ENCODE results near the gene KIAA0513. TPM values are rescaled to one million over a fixed set of nuclear protein-coding genes. Genes with fewer than 3 reads are reported as not detected.

KIAA0513 gene
- polyA plus RNA-seq, 3 donors = 2.4 to 7.3 (median 4.7) TPM

GRCh38 chr16:85133290-85133599, 105.7 kb downstream of the KIAA0513 start:
- H3K27ac ChIP-seq (ENCODE audit: low read depth, low read length) = no peak overlapping the region
- 86 to 100% (median 90%) methylated on average over 1 of the region's 1 CpG for WGBS, 3 donors

GRCh38 chr16:85134076-85134788, 106.6 kb downstream of the KIAA0513 start:
- 84 to 92% (median 87%) methylated on average over 19 of the region's 19 CpGs for WGBS, 3 donors
- no peak overlapping the region for H3K27ac ChIP-seq (ENCODE audit: low read depth, low read length)

- WGBS, 3 donors = 60 to 81% (median 70%) methylated on average over 13 to 14 of the region's 14 CpGs
- H3K27ac ChIP-seq (ENCODE audit: low read depth, low read length) = no peak overlapping the region
Observed at GRCh38 chr16:85134789-85135142, 107.2 kb downstream of the KIAA0513 start.

GRCh38 chr16:85136213-85136701, 108.7 kb downstream of the KIAA0513 start:
- WGBS, 3 donors = 23 to 57% (median 27%) methylated on average over 12 of the region's 12 CpGs
- no peak overlapping the region for H3K27ac ChIP-seq (ENCODE audit: low read depth, low read length)

GRCh38 chr16:85136702-85137322, 109.2 kb downstream of the KIAA0513 start:
- 44 to 59% (median 49%) methylated on average over 17 of the region's 17 CpGs for WGBS, 3 donors
- no peak overlapping the region for H3K27ac ChIP-seq (ENCODE audit: low read depth, low read length)

GRCh38 chr16:85137323-85138072, 109.9 kb downstream of the KIAA0513 start:
- 2 to 6% (median 3%) methylated on average over 29 of the region's 29 CpGs for WGBS, 3 donors
- no peak overlapping the region for H3K27ac ChIP-seq (ENCODE audit: low read depth, low read length)

- no peak overlapping the region for H3K27ac ChIP-seq (ENCODE audit: low read depth, low read length)
- WGBS, 3 donors = 72 to 80% (median 79%) methylated on average over 12 of the region's 12 CpGs
Observed at GRCh38 chr16:85138073-85138824, 110.7 kb downstream of the KIAA0513 start.

- no peak overlapping the region for H3K27ac ChIP-seq (ENCODE audit: low read depth, low read length)
- 78 to 93% (median 87%) methylated on average over 16 of the region's 16 CpGs for WGBS, 3 donors
Observed at GRCh38 chr16:85138825-85139627, 111.4 kb downstream of the KIAA0513 start.

- no peak overlapping the region for H3K27ac ChIP-seq (ENCODE audit: low read depth, low read length)
- WGBS, 3 donors = 81 to 88% (median 83%) methylated on average over 9 of the region's 9 CpGs
Observed at GRCh38 chr16:85139881-85140339, 112.3 kb downstream of the KIAA0513 start.

- H3K27ac ChIP-seq (ENCODE audit: low read depth, low read length) = no peak overlapping the region
- WGBS, 3 donors = 84 to 95% (median 89%) methylated on average over 12 of the region's 12 CpGs
Observed at GRCh38 chr16:85140455-85141012, 112.9 kb downstream of the KIAA0513 start.

GRCh38 chr16:85141491-85142128, 114.0 kb downstream of the KIAA0513 start:
- WGBS, 3 donors = 66 to 84% (median 77%) methylated on average over 17 of the region's 17 CpGs
- H3K27ac ChIP-seq (ENCODE audit: low read depth, low read length) = no peak overlapping the region

- 84 to 89% (median 86%) methylated on average over 7 of the region's 7 CpGs for WGBS, 3 donors
Observed at GRCh38 chr16:85142129-85142513, 114.5 kb downstream of the KIAA0513 start.

GRCh38 chr16:85142771-85143211, 115.2 kb downstream of the KIAA0513 start:
- WGBS, 3 donors = 64 to 83% (median 66%) methylated on average over 19 of the region's 19 CpGs

More at GRCh38 chr16:85142129-85142513, 114.5 kb downstream of the KIAA0513 start:
- H3K27ac ChIP-seq (ENCODE audit: low read depth, low read length) = no peak overlapping the region

More at GRCh38 chr16:85142771-85143211, 115.2 kb downstream of the KIAA0513 start:
- H3K27ac ChIP-seq (ENCODE audit: low read depth, low read length) = no peak overlapping the region
